Lung (tissue), 12 donors: Measurements from ENCODE around the gene SPTSSB. TPM values are rescaled to one million over a fixed set of nuclear protein-coding genes. Genes with fewer than 3 reads are reported as not detected.

ENCODE experiments used
- ATAC-seq: fragments of 200-7000 bp; cut with Tn5 transposase; one replicate; pipeline ENCODE4 v1.9.1; 2020; ENCODE audit warnings: moderate number of reproducible peaks; ENCODE audit not compliant: insufficient read depth, low FRiP score
- DNase-seq, 3 donors: peaks; one replicate each; pipeline ENCODE4 v3.0.0-alpha.2; 2013 to 2017
- H3K27ac ChIP-seq, 2 donors: one replicate each; pipeline ENCODE4 v1.5.1; 2013; ENCODE audit warnings: mild to moderate bottlenecking in 2 of 2, moderate library complexity in 2 of 2, control low read depth in 1 of 2, inconsistent platforms in 1 of 2, low read depth in 1 of 2, low read length in 1 of 2
- H3K27me3 ChIP-seq, 3 donors: one replicate each; pipeline ENCODE4 v1.5.1; 2013; ENCODE audit warnings: low read length in 2 of 3; ENCODE audit not compliant: control insufficient read depth in 3 of 3, insufficient read depth in 3 of 3
- H3K36me3 ChIP-seq, 4 donors: one replicate each; pipeline ENCODE4 v1.5.1; 2013; ENCODE audit warnings: low read length in 4 of 4, mild to moderate bottlenecking in 1 of 4, moderate library complexity in 1 of 4; ENCODE audit not compliant: control insufficient read depth in 4 of 4, insufficient read depth in 4 of 4
- H3K4me1 ChIP-seq, 5 donors: one replicate each; pipeline ENCODE4 v1.5.1; 2013; ENCODE audit warnings: low read length in 5 of 5, mild to moderate bottlenecking in 2 of 5, moderate library complexity in 1 of 5; ENCODE audit not compliant: control insufficient read depth in 5 of 5, insufficient read depth in 5 of 5
- H3K4me3 ChIP-seq: one replicate; pipeline ENCODE4 v1.5.1; 2013; ENCODE audit warnings: mild to moderate bottlenecking, control low read depth, moderate library complexity
- H3K9ac ChIP-seq, 2 donors: one replicate each; pipeline ENCODE4 v1.5.1; 2013; ENCODE audit warnings: low read length in 2 of 2, control low read depth in 1 of 2; ENCODE audit not compliant: insufficient read depth in 1 of 2
- H3K9me3 ChIP-seq, 4 donors: one replicate each; pipeline ENCODE4 v1.5.1; 2013; ENCODE audit warnings: low read length in 3 of 4, mild to moderate bottlenecking in 1 of 4, moderate library complexity in 1 of 4; ENCODE audit not compliant: control insufficient read depth in 4 of 4, insufficient read depth in 3 of 4
- CTCF ChIP-seq: IDR thresholded peaks from 2 replicates; pipeline ENCODE4 v1.5.1; 2012; ENCODE audit warnings: mild to moderate bottlenecking; ENCODE audit errors: control extremely low read depth, extremely low read depth
- WGBS, 2 donors: extraction: QIAGEN DNeasy Blood & Tissue Kit; methylation state at CpG; one replicate each; pipeline ENCODE4 v1.1.7; 2013; 5-methylcytosine and 5-hydroxymethylcytosine counted together
- polyA plus RNA-seq, 2 donors: library from polyadenylated mRNA; stranded (reverse); fragments of 200-250 nt; gene quantifications; one replicate each; pipeline ENCODE4 v1.2.1, GENCODE V29; 2013
- total RNA-seq, 2 donors: library from RNA; depleted of rRNA in 1 of 2; stranded (reverse); fragments of >200 nt in 1 of 2; gene quantifications; one replicate each; pipeline ENCODE4 v1.2.1, GENCODE V29; 2014 to 2021
- donor health status: control.
- donor health status: control.
- donor health status: Bipolar disorder and iron deficiency.
- donor health status: healthy.
- donor health status: DM: yes; HTN: yes; CAD: no.

SPTSSB gene
- total and polyA plus RNA-seq, 4 donors, result 0.08 to 0.23 (median 0.20) TPM; not detected in 1

GRCh38 chr3:161415506-161416231 lies 44.4 kb upstream of the SPTSSB start:
- WGBS, 2 donors, result 24 to 58% methylated on average over 1 of the region's 1 CpG
- ATAC-seq (peak; percentile 56), DNase-seq (peak; percentile 28 to 85 (median 82))
- Histone ChIP-seq H3K27me3 (no peaks in the 10 kb centered on the region), H3K9me3 (no peaks in the 10 kb centered on the region), H3K36me3 (no peaks in the 10 kb centered on the region), H3K27ac (no peak overlapping the region), H3K4me1 (peaks cover 0 to 15% (median 6%) of the 10 kb centered on the region in 5 donors), H3K4me3 (no peak overlapping the region), H3K9ac (peak overlapping the region in 1 of 2 donors; percentile 83)
- TF ChIP-seq CTCF, result no peak

GRCh38 chr3:161414907-161415306 lies 43.6 kb upstream of the SPTSSB start:
- Histone ChIP-seq H3K27me3 (no peaks in the 10 kb centered on the region), H3K4me1 (peaks cover 0 to 12% (median 4%) of the 10 kb centered on the region in 5 donors), H3K9ac (no peak overlapping the region), H3K27ac (no peak overlapping the region), H3K9me3 (no peaks in the 10 kb centered on the region), H3K4me3 (no peak overlapping the region), H3K36me3 (no peaks in the 10 kb centered on the region)
- no peak for TF ChIP-seq CTCF
- DNase-seq, result no peak
- 87 to 96% methylated on average over 1 of the region's 1 CpG for WGBS, 2 donors
- no peak for ATAC-seq

- no peak for DNase-seq
- TF ChIP-seq CTCF, result no peak
- no peaks in the 10 kb centered on the region for H3K27me3 ChIP-seq
- 73 to 78% methylated on average over 1 of the region's 1 CpG for WGBS, 2 donors
- ATAC-seq, result no peak
- H3K9ac ChIP-seq, result no peak overlapping the region
- no peak overlapping the region for H3K27ac ChIP-seq
- H3K4me1 ChIP-seq, result peaks cover 0 to 12% (median 4%) of the 10 kb centered on the region in 5 donors
- H3K9me3 ChIP-seq, result no peaks in the 10 kb centered on the region
- H3K36me3 ChIP-seq, result no peaks in the 10 kb centered on the region
- no peak overlapping the region for H3K4me3 ChIP-seq
Observed at GRCh38 chr3:161413855-161414210, 42.5 kb upstream of the SPTSSB start.
